ENCODE results near the gene SLC13A5.
"Not testable (repeated sequence)": the region's sequence is repeated elsewhere in the genome, so short reads cannot be mapped to it uniquely, and the experiment has no call there.

SLC13A5 gene

GRCh38 chr17:6658411-6658810, 54.8 kb downstream of the SLC13A5 start:
- DNase-seq = not testable (repeated sequence)

- DNase-seq = no peak
Measured at GRCh38 chr17:6657633-6658287, 55.4 kb downstream of the SLC13A5 start.

- DNase-seq = not testable (repeated sequence)
Measured at GRCh38 chr17:6656797-6657632, 56.2 kb downstream of the SLC13A5 start.

- DNase-seq = not testable (repeated sequence)
Measured at GRCh38 chr17:6655732-6656361, 57.3 kb downstream of the SLC13A5 start.

- peak; percentile 34 for DNase-seq
Measured at GRCh38 chr17:6654841-6655731, 58.1 kb downstream of the SLC13A5 start.

GRCh38 chr17:6651919-6652452, 61.2 kb downstream of the SLC13A5 start:
- DNase-seq = no peak

- peak; percentile 91 for DNase-seq
Measured at GRCh38 chr17:6651354-6651918, 61.7 kb downstream of the SLC13A5 start, which contains the start of the genes C17orf100 and MED31. C17orf100 (plus strand) TSS chr17:6651762; CDS start chr17:6651914, 152 bp downstream. MED31 (minus strand) TSS chr17:6651605; CDS start chr17:6651528, 77 bp downstream.

GRCh38 chr17:6648181-6648580, 65.0 kb downstream of the SLC13A5 start:
- DNase-seq = no peak

- DNase-seq = no peak
Measured at GRCh38 chr17:6643451-6644125, 69.6 kb downstream of the SLC13A5 start.

GRCh38 chr17:6642592-6642991, 70.6 kb downstream of the SLC13A5 start:
- no peak for DNase-seq

GRCh38 chr17:6641247-6641863, 71.8 kb downstream of the SLC13A5 start:
- no peak for DNase-seq

GRCh38 chr17:6640536-6641246, 72.5 kb downstream of the SLC13A5 start, which contains the start of the genes KIAA0753 and TXNDC17:
KIAA0753 (minus strand) TSS chr17:6640711; CDS start chr17:6635103, 5,608 bp downstream.
TXNDC17 (plus strand) TSS chr17:6641060; CDS start chr17:6641083, 23 bp downstream.
- DNase-seq = peak; percentile 81

GRCh38 chr17:6639586-6640535, 73.3 kb downstream of the SLC13A5 start:
- DNase-seq = no peak

- no peak for DNase-seq
Measured at GRCh38 chr17:6639014-6639585, 74.1 kb downstream of the SLC13A5 start.

GRCh38 chr17:6638046-6638908, 74.9 kb downstream of the SLC13A5 start:
- DNase-seq = no peak

- DNase-seq = no peak
Measured at GRCh38 chr17:6637458-6637840, 75.7 kb downstream of the SLC13A5 start.

Measured in NCI-H510A (cell line).